GM18909 (cell line): ENCODE data around the gene FITM1.

Source experiments
- ATAC-seq: cut with Tn5 transposase; IDR thresholded peaks from one replicate; pipeline ENCODE4 v1.9.1; 2021; ENCODE audit warnings: mild to moderate bottlenecking; ENCODE audit not compliant: unreplicated experiment, poor library complexity

FITM1 gene

DNA sequence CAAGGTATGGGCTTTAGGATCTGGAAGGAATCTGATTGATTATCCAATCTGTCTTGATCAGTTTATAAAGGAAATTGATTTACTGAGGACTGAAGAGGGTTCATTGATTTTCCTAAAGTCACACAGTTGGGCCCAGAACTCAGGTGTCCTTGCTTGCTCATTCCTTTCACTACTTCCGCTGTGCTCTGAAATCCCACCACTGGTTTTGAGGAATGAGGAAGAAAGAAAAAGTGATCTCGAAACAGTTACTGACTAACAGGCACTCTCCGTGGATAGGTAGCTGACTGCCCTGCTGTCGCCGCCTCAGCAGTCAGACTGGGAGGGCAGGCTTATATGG lies at the start of gene FITM1:
Gene FITM1 (plus strand): TSS at position 280 of the 337 bp plus-strand sequence. CDS start 905 bp downstream, outside the sequence.
- ATAC-seq = no peak

DNA sequence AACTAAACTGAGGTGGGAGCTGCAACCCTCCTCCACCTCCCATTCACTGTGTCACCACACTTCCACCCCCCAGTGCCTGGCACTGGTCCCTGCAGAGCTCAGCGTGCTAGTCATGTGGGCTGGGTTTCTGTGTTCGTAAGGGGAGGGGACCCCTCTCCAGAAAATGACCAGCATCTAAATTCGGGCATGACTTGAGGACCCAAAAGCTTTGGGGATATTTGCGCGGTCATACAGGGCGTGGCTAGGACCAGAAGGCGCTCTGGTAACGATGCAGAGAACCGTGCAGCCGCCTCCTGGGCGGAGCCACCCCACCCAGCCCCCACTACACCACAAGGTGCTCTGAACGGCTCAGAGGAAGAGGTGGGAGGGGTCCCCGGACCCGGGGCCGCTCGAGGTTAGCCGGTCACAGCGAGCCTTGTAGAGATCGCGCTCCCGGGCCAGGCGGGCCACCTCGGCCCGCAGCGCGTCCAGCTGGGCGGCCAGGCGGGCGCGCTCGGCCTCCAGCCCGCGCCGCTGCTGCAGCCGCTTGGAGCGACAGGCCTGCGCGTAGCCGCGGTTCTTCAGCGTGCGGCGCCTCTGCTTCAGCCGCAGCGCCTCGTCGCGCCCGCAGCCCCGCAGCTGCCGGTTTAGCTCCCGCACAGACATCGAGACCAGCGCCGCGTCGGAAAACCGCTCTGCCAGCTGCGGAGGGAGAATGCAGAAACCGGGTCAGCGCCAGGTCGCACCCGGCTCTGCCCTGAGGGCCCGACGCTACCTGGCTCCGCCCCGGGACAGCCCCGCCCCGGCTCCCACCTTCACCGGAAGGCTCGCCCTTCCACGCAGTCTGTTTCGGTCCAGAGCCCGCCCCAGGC lies 49.3 kb upstream of the FITM1 start:
- ATAC-seq = peak; percentile 90

DNA sequence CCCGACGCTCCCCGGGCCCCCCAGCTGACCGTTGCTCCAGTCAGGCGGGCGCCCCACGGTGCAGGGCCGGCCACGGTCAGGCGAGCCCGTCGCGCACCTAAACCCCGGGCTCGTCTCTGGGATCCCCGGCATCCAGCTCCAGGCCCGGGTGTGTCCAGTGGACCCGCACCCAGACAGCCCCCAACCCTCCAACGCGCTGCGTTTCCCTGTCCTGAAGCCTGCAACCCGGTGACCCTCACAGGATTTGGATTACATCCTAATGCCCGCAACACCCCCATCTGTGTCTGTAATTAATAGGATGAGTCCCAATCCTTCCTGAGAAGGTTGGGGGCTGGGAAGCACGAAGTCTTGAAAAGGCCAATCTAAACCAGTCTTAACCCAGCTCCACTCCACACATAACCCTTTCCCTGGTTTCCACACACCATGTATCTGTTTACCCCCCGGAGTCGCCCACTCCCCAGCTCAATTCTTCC lies 48.7 kb upstream of the FITM1 start:
- no peak for ATAC-seq

- ATAC-seq = no peak
These were observed 47.9 kb upstream of the FITM1 start for GRCh38 chr14:24082411-24083080.

- no peak for ATAC-seq
These were observed 47.0 kb upstream of the FITM1 start for GRCh38 chr14:24083462-24083861.

DNA sequence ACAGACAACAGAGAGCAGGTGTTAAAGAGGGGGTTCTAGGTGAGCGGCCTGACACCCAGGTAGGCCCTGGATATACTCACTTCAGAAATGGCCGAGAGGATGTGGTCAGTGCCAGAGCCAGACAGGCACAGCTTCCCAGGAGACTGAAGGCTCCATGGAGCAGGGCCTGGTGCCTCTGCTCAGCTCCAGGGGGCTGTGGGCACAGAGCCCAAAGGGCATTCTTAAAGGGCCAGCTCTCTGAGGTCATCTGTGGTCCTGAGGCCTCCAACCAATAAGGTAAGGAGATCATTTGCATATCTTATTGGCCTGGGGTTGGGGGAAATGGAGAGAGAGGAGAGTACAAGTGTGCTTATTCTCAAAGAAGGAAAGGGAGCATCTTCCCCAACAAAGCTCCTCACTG lies 46.0 kb upstream of the FITM1 start:
- no peak for ATAC-seq

GRCh38 chr14:24085215-24085614 lies 45.2 kb upstream of the FITM1 start:
- no peak for ATAC-seq

GRCh38 chr14:24086193-24086955 lies 44.1 kb upstream of the FITM1 start:
- ATAC-seq = no peak

- no peak for ATAC-seq
These were observed 43.5 kb upstream of the FITM1 start for GRCh38 chr14:24087004-24087403.

GRCh38 chr14:24088095-24088494 lies 42.4 kb upstream of the FITM1 start:
- no peak for ATAC-seq

GRCh38 chr14:24089890-24090289 lies 40.6 kb upstream of the FITM1 start:
- ATAC-seq = no peak

GRCh38 chr14:24092110-24092504 lies 38.4 kb upstream of the FITM1 start:
- no peak for ATAC-seq

DNA sequence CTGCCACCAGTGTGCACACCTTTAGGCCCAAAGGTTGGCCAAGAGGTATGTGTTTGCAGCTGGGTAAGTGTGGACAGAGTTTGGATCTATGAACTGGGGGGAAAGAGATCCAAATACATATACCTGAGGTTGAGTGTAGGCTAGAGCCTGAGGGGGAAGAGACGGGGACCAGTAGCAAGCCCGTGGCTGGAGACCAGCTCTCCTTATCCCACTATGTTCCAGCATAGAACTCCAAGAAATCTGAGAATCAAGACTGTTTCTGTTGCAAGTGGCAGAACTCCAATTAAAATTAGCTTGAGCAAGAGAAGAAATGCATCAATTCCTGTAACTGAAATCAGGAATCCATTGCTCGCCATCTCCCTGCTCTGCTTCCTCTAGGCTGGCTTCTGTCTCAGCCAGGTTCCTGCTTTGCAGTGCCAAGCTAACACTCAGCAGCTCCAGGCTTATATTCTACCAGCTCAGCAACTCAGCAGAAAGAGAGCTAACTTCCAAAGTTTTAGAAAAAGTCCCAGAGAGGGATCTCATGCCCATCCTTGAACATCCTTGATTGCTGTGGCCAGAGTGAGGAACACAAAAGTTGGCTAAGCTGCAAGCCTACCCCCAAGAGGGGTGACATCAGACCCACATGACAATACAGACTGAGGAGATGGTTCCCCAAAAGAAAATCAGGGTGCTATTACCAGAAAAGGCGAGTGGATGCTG lies 37.8 kb upstream of the FITM1 start:
- no peak for ATAC-seq

- ATAC-seq = no peak
These were observed 37.1 kb upstream of the FITM1 start for GRCh38 chr14:24093207-24093900.

- ATAC-seq = peak; percentile 62
These were observed 36.3 kb upstream of the FITM1 start, which contains the start of gene PCK2 for GRCh38 chr14:24093901-24094840. Gene PCK2 (plus strand): TSS chr14:24094311. CDS start chr14:24094406, 95 bp downstream.

GRCh38 chr14:24094841-24095270 lies 35.6 kb upstream of the FITM1 start:
- ATAC-seq = no peak

DNA sequence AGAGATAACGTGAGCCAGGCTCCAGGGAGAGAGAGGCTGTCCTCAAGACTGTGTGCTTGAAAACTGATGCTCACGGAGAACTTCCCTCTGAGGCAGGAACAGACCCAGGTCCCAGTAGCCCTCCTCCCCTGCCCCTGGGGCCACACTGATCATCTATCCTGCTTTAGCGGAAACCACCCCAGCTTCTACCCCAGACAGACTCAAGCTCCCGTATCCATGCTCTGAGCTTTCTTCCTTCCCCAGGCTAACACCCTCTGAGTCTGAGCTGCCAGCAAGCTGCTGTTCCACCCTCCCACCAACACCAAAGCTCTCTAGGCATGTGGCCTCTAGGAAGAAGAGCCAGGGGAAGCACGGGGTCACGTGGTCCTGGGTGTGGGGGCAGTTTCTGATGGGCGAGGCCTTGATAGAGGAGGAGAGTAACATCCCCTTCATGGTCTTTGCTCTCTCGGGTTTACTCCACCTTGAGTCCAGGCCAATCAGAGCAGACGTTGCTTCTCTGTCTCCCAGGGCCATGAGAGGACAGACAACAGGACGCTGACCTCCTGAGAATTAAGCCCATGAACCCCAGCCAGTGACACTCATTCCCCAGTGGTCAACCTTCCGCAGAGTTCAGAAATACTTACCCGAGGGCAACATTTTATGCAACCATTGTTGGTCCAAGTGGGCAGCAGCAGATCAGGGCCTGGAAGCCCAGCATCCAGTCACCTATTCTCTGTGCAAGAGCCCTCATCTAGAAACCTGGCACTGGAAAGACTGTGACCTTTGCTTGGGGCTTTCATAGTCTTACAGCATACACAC lies 35.0 kb upstream of the FITM1 start:
- peak; percentile 76 for ATAC-seq
